Measurements from ENCODE around the gene USH1C. TPM values are rescaled to one million over a fixed set of nuclear protein-coding genes. Genes with fewer than 3 reads are reported as not detected.

Gene USH1C
- total RNA-seq, 1 donor from 2014 or later: not detected

DNA sequence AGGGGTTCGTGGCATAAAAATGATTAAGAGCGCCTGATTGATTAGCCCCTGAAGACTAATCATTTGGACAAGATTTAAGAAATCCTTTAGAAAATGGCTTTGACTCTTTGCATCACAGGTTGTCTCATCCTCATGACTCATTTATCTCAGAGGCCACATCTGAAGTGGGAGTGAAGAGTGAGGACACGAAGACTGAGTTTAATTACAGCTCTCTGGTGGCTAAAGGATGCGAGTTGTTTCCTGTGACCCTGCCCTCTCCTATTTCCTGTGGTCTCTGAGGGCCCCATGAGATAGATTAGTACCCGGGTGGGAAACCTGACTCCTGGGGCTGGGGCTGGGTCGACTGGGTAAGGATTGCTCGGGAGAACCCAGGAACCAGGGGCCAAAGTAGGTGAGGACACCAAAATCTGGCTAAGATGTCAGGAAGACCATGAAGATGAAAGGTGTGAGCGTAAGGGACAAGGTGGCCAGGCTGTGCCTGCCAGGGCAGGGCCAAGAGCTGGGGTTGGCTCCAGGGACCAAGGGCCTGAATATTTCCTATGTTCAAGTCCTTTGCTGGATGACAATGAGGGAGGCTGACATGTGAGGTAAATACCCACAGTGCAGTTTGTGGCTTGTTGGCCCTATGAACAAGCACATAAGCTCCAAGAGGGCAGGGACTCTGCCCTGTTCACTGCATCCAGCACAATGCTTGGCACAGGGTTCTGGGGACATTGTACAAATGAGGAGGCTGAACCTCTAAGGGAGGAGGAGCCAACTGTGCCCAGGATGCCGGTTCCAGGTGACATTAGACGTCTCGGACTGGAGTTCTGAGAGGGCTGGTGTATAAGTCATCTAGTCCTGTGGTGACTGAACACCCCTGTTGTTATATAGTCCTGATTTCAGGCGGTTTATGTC lies 6.5 kb upstream of the USH1C start:
- Mint-ChIP-seq H3K27ac (ENCODE audit: unreplicated experiment) (no peak overlapping the region), H3K9me3 (ENCODE audit: unreplicated experiment) (no peaks in the 10 kb centered on the region)

GRCh38 chr11:17548444-17548843 lies 4.2 kb upstream of the USH1C start:
- peaks cover 1% of the 10 kb centered on the region for H3K9me3 Mint-ChIP-seq (ENCODE audit: unreplicated experiment)
- DNase-seq: no peak
- peaks cover 11% of the 10 kb centered on the region for H3K27me3 Mint-ChIP-seq (ENCODE audit: unreplicated experiment)
- TF ChIP-seq, protein P1, sequence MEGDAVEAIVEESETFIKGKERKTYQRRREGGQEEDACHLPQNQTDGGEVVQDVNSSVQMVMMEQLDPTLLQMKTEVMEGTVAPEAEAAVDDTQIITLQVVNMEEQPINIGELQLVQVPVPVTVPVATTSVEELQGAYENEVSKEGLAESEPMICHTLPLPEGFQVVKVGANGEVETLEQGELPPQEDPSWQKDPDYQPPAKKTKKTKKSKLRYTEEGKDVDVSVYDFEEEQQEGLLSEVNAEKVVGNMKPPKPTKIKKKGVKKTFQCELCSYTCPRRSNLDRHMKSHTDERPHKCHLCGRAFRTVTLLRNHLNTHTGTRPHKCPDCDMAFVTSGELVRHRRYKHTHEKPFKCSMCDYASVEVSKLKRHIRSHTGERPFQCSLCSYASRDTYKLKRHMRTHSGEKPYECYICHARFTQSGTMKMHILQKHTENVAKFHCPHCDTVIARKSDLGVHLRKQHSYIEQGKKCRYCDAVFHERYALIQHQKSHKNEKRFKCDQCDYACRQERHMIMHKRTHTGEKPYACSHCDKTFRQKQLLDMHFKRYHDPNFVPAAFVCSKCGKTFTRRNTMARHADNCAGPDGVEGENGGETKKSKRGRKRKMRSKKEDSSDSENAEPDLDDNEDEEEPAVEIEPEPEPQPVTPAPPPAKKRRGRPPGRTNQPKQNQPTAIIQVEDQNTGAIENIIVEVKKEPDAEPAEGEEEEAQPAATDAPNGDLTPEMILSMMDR (IDR thresholded peaks at IDR 0.05; ENCODE audit: partially characterized antibody, unreplicated experiment): no peak
- H3K4me1 Mint-ChIP-seq (ENCODE audit: low read depth, unreplicated experiment): no peaks in the 10 kb centered on the region
- no peak overlapping the region for H3K27ac Mint-ChIP-seq (ENCODE audit: unreplicated experiment)
- H3K4me3 Mint-ChIP-seq (ENCODE audit: unreplicated experiment): no peak overlapping the region
- no peaks in the 10 kb centered on the region for H3K36me3 Mint-ChIP-seq (ENCODE audit: unreplicated experiment)

More for the DNA sequence above, 6.5 kb upstream of the USH1C start:
- TF ChIP-seq, protein P1 (IDR thresholded peaks at IDR 0.05; ENCODE audit: partially characterized antibody, unreplicated experiment): no peak
- no peaks in the 10 kb centered on the region for H3K36me3 Mint-ChIP-seq (ENCODE audit: unreplicated experiment)
- H3K4me3 Mint-ChIP-seq (ENCODE audit: unreplicated experiment): no peak overlapping the region
- H3K4me1 Mint-ChIP-seq (ENCODE audit: low read depth, unreplicated experiment): no peaks in the 10 kb centered on the region
- H3K27me3 Mint-ChIP-seq (ENCODE audit: unreplicated experiment): peaks cover 8% of the 10 kb centered on the region
- DNase-seq: no peak

DNA sequence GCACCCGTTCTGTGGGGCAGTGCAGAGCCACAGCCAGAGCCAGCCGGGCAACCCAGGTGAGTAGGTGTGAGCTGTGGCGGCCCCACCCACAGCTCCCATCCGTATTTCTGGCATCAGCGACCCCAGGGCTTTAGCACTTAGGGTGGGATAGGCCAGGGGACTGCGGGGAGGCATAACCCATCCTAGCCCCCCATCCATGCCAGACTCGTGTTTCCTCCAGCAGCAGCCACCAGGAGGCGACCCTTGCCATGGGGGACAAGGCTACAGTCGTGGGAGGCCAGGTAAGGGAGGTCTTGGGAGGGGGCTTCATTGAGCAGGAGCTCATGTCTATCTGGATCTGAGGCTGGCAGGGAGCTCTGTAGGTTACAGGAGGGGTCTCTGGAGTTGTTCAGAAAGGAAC lies 3.7 kb upstream of the USH1C start:
- TF ChIP-seq, protein P1 (IDR thresholded peaks at IDR 0.05; ENCODE audit: partially characterized antibody, unreplicated experiment): no peak
- H3K9me3 Mint-ChIP-seq (ENCODE audit: unreplicated experiment): peaks cover 1% of the 10 kb centered on the region
- H3K27ac Mint-ChIP-seq (ENCODE audit: unreplicated experiment): no peak overlapping the region
- no peaks in the 10 kb centered on the region for H3K36me3 Mint-ChIP-seq (ENCODE audit: unreplicated experiment)
- peaks cover 11% of the 10 kb centered on the region for H3K27me3 Mint-ChIP-seq (ENCODE audit: unreplicated experiment)
- no peak for DNase-seq
- no peak overlapping the region for H3K4me3 Mint-ChIP-seq (ENCODE audit: unreplicated experiment)
- no peaks in the 10 kb centered on the region for H3K4me1 Mint-ChIP-seq (ENCODE audit: low read depth, unreplicated experiment)

DNA sequence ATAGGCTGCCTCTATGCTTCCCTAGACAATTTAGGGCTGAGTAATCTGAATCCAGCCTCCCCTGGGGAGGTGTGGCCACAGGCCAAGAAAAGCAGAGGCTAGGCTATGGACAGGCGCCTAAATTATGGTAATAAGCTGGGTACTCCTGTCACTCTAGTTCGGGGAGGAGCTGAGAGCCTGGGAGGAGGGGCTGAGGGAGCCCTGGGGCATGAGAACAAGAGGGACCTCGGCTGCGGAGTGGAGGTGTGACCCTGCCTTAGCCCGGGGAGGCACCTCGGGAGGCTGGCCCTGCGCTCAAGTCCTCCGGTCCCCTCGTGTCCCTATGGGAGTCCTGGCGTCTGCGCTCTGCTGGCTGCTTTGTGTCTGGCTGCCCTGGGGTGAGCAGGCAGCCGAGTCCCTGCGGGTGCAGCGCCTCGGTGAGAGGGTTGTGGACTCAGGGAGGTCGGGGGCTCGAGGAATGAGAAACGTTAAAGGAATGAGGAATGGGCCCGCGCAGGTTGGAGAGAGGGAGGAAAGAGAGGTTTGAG lies 2.9 kb upstream of the USH1C start, which contains the start of gene OTOG:
Gene OTOG (plus strand): TSS at position 209 of the 527 bp plus-strand sequence. CDS start 114 bp downstream, at position 323.
- DNase-seq: no peak
- Mint-ChIP-seq H3K4me3 (ENCODE audit: unreplicated experiment) (no peak within 1 kb of the TSS), H3K9me3 (ENCODE audit: unreplicated experiment) (peaks cover 1% of the 10 kb centered on the region), H3K36me3 (ENCODE audit: unreplicated experiment) (no peaks in the 10 kb centered on the region), H3K4me1 (ENCODE audit: low read depth, unreplicated experiment) (no peaks in the 10 kb centered on the region), H3K27me3 (ENCODE audit: unreplicated experiment) (peaks cover 15% of the 10 kb centered on the region), H3K27ac (ENCODE audit: unreplicated experiment) (no peak within 1 kb of the TSS)
- TF ChIP-seq, protein P1 (IDR thresholded peaks at IDR 0.05; ENCODE audit: partially characterized antibody, unreplicated experiment): no peak

GRCh38 chr11:17546240-17546639 lies 2.0 kb upstream of the USH1C start:
- H3K27me3 Mint-ChIP-seq (ENCODE audit: unreplicated experiment): peaks cover 13% of the 10 kb centered on the region
- H3K4me1 Mint-ChIP-seq (ENCODE audit: low read depth, unreplicated experiment): no peaks in the 10 kb centered on the region
- no peaks in the 10 kb centered on the region for H3K36me3 Mint-ChIP-seq (ENCODE audit: unreplicated experiment)
- TF ChIP-seq, protein P1 (IDR thresholded peaks at IDR 0.05; ENCODE audit: partially characterized antibody, unreplicated experiment): no peak
- H3K9me3 Mint-ChIP-seq (ENCODE audit: unreplicated experiment): peaks cover 1% of the 10 kb centered on the region
- no peak overlapping the region for H3K27ac Mint-ChIP-seq (ENCODE audit: unreplicated experiment)
- no peak for DNase-seq
- no peak overlapping the region for H3K4me3 Mint-ChIP-seq (ENCODE audit: unreplicated experiment)
